GM19468 (cell line): ENCODE results near the gene WDFY3.
"Not testable (repeated sequence)": the region's sequence is repeated elsewhere in the genome, so short reads cannot be mapped to it uniquely, and the experiment has no call there.

Experiments
- ATAC-seq: cut with Tn5 transposase; IDR thresholded peaks from one replicate; pipeline ENCODE4 v1.9.1; 2021; ENCODE audit warnings: mild to moderate bottlenecking, moderate library complexity, moderate number of reproducible peaks; ENCODE audit not compliant: unreplicated experiment; ENCODE audit errors: extremely low read depth

The WDFY3 gene

GRCh38 chr4:84870398-84871163 is 95.9 kb downstream of the WDFY3 start:
- no peak for ATAC-seq

- ATAC-seq, result no peak
These were observed 100.2 kb downstream of the WDFY3 start for GRCh38 chr4:84866295-84866694.

- no peak for ATAC-seq
These were observed 100.9 kb downstream of the WDFY3 start for GRCh38 chr4:84865600-84865999.

DNA sequence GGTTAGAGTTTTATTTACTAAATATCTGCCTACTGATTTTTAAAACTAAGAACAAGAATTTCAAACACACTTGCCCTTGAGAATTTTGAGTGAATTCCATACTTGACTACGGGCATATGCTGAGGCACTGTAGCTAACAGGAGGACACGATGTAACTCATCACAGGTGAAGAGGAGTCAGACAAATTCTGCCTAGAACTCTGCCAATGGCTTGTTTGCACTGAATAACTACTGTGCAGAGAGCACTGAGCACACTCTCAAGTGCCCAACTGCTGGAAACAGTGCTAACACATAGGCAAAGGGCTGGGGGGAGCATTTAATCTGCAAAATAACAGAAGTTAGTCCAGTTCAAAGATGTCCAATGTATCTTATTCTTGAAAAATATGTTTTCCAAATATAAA is 104.4 kb downstream of the WDFY3 start:
- ATAC-seq, result no peak

GRCh38 chr4:84857296-84857695 is 109.2 kb downstream of the WDFY3 start:
- no peak for ATAC-seq

- no peak for ATAC-seq
These were observed 109.9 kb downstream of the WDFY3 start for GRCh38 chr4:84856468-84857049.

DNA sequence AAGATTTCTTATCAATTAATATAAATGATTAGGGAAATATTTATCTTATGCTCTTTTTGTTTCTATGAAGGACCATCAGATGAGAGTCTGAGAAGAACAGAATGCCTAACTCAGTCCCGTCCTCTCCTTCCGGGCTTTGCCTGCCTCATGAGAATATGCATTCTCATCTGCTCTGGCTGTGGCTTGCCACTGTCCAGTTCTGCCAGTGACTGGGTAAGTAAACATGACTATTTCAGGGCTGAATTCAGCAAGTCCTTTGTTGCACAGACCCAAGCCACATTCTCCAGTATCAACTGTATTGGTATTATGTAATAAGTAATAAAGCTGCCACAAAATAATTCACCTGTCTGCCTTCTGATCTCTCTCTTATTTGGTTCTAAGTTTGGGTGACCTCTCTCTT is 110.7 kb downstream of the WDFY3 start:
- no peak for ATAC-seq

- no peak for ATAC-seq
These were observed 114.4 kb downstream of the WDFY3 start for GRCh38 chr4:84852081-84852480.

DNA sequence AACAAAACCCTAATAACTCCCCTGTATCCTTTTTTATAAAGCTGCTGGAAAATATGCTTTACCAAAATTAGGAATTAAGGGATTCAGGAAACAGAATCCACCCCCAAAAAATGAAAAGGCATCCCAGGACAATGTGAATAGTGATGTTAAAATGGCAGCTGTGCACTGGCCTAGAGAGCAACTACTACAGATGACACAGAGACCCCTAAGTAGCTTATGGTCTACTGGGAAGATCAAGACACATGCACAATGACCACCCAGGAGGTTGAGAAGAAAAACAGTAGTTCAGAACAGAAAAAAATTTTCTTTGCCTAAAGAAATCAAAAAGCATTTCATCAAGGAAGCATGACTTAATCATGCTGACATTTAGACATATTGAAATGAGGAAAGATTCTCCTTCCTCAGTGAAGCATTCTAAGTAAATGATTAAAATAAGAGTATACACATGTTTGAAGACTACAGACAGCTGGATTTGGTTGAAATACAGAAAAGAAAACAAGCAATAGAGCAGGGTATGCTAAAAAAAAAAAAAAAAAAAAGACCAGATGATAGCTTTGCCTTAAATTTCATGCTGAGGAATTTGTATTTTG is 117.3 kb downstream of the WDFY3 start:
- ATAC-seq, result no peak

- ATAC-seq, result no peak
These were observed 118.1 kb downstream of the WDFY3 start for GRCh38 chr4:84848432-84848831.

DNA sequence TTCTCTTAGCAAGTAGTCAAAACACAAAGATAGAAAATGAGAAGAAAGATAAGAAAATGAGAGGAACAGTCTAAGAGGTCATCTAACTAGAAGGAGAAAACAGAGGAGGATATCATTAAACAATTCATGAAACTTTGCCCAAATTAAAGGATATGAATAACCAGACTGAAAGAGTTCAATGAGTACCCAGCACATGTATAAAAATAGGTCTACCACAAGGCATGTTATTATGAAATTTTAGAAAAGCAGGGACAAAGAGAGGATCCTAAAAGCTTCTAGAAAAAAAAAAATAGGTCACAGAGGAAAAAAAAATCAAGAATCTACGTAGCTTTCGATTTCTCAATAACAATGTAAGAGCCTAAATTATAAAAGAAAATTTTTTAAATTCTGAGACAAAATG is 118.5 kb downstream of the WDFY3 start:
- no peak for ATAC-seq

DNA sequence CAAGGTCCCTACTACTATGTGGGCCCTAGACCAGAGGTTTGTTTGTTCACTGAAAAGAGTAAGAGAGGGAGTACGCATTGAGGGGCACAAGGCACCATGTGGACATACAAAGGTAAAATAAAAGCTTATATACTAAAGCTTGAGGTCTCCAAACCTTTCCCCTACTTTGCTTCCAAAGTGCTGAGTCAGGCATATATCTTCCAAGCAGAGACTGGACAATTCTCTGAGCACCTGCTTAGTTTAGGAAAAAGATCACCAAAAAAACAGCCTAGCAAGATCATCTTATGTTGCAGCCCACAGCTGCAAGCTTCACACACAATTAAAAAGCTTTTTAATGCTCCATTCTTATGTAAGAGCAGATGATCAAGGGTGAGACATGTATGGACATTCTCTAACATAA is 119.5 kb downstream of the WDFY3 start:
- ATAC-seq, result no peak

DNA sequence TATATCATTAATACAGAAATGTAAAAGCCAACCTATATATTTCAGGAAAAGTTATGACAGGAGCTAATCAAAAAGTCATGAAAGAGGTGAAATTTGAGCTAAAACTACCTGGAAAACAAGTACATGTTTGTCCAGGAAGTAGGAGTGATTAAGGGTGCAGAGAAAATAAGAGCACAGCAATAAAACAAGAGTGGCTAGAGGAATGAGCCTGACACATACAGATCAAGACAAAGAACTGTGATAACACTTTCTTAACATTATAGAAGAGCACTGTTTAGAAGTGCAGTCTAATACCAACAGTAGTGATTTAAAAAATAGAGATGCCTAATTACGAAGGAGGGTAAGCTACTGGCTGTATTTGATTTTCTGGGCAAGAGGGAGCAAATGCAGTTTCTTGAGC is 125.1 kb downstream of the WDFY3 start:
- no peak for ATAC-seq

DNA sequence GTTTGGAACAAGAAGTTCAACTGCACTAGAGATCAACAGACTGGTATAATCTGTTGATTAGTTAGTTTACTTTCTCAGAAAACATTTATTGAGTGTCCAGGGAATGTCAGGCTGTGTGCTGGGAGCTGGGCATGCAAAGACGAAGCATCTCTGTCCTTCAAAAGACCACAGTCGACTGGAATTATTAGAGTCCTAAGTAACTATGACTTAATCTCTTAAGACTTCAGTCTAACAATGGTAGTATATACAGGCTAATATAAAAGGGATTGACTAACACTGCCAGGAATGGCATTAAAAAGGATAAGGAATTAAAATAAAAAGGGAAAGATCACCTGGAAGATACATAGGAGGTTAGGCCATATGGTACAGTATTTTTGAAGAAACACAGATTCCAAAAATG is 128.7 kb downstream of the WDFY3 start:
- ATAC-seq, result no peak

DNA sequence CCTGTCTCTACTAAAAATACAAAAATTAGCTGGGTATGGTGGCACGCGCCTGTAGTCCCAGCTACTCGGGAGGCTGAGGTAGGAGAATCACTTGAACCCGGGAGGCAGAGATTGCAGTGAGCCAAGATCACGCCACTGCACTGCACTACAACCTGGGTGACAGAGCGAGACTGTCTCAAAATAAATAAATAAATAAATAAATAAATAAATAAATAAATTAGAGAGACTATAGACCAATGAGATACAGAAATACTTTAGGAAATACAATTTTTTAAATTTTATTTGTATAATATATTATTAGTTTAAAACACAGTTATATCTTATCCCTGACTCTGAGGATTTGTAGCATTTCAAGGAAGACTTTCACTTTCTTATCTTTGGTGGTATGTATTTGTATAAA is 136.9 kb downstream of the WDFY3 start:
- ATAC-seq, result not testable (repeated sequence)

- ATAC-seq, result no peak
These were observed 139.8 kb downstream of the WDFY3 start for GRCh38 chr4:84826681-84827080.

DNA sequence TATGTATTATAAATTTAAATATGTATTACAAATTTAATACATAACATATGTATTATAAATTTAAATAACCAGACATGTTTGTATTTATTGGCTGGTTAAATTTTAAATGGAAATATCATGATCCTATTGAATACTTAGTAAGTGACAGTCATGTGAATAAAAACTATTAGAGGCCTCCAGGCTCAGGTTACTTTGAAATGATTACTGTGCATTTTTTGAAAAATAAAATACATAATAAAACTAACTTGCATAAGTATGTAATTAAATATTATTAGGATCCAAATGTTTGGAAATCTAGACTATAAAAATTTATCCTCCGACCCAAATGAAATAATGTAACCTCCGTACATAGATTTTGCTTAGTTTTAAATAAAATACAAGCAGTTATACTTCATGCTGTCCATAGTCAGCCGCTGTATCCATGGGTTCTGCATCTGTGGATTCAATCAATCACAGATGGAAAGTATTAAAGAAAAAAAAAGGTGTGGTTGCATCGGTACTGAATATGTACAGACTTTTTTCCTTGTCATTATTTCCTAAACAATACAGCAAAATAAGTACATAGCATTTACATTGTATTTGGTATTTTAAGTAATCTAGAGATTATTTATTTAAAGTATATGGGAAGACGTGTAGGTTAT is 140.7 kb downstream of the WDFY3 start:
- no peak for ATAC-seq

DNA sequence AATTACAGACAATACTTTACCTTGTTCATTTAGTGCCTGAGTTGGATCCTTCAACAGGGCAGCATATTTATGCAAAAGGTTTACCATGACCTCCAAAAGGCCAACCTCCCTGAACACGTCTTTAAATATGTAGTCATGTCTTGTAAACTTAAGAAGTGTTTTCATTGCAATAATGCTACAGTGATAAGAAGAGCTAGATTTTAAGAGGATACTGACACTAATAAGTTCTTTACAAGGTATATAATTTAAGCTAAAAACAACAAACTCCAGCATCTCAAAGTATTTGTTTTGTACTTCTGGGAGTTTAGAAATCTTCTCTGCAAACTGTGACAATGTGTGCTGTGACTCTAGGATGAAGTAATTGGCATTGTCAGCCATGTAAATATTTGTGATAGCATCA is 145.4 kb downstream of the WDFY3 start:
- no peak for ATAC-seq

DNA sequence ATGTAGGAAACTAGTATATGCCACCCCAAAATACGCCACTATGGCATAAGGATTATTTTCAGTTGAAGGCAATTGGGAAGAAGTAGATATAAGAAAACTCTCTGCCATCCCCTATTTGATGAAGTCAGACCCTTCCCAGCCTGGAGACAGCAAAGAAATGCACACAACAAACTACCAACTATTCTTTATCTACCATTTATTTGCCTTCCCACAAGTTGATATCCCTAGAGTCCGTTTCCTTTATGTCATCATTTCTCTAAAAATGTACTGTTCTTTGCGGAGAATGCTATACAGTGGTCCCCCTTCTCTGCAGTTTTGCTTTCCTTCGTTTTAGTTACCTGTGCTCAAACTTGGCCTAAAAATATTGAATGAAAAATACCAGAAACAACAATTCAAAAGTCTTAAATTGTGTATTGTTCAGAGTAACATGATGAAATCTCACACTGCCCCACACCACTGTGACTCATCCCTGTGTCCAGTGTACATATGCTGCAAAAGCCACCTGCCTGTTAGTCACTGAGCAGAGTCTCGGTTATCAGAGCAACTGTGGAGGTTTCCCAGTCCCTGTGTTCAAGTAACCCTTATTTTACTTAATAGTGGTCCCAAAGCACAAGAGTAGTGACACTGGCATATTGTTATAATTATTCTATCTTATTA is 152.3 kb downstream of the WDFY3 start:
- no peak for ATAC-seq

GRCh38 chr4:84809946-84810345 is 156.5 kb downstream of the WDFY3 start:
- no peak for ATAC-seq

DNA sequence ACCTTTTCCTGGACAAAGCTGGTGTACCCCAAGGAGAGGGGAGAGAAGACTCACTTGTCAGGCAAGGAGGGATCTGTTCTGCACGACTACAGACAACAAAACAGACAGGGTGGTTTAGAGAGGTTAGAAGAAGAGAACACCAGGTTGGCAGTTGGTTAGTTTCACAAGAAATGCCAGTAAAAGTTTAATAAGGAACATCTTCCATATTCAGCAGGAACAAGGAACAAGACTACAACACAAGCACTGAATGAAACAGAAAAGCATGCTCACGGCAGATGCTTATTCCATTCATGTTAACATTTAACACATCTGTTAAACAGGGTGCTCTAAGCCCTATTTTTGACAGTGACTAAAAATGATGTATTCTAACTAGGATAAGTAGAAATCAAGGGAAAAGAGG is 158.2 kb downstream of the WDFY3 start:
- ATAC-seq, result no peak
